Stomach smooth muscle (tissue), 2 donors: ENCODE data around the gene BASP1.

Experiments used
- H3K27ac ChIP-seq: one replicate; pipeline ENCODE4 v1.7.0; 2013; ENCODE audit warnings: mild to moderate bottlenecking, low read length, inconsistent platforms
- H3K27me3 ChIP-seq, 2 donors: one replicate each; pipeline ENCODE4 v1.7.0; 2013; ENCODE audit warnings: low read length in 2 of 2; ENCODE audit not compliant: insufficient read depth in 2 of 2, control insufficient read depth in 1 of 2
- H3K36me3 ChIP-seq, 2 donors: one replicate each; pipeline ENCODE4 v1.7.0; 2013; ENCODE audit warnings: low read length in 2 of 2; ENCODE audit not compliant: control insufficient read depth in 2 of 2, insufficient read depth in 2 of 2
- H3K4me1 ChIP-seq: one replicate; pipeline ENCODE4 v1.7.0; 2013; ENCODE audit warnings: low read length; ENCODE audit not compliant: control insufficient read depth, insufficient read depth
- H3K4me3 ChIP-seq, 2 donors: one replicate each; pipeline ENCODE4 v1.7.0; 2013; ENCODE audit warnings: low read length in 2 of 2
- H3K9ac ChIP-seq, 2 donors: one replicate each; pipeline ENCODE4 v1.7.0; 2013; ENCODE audit warnings: low read length in 2 of 2, mild to moderate bottlenecking in 1 of 2
- H3K9me3 ChIP-seq, 2 donors: one replicate each; pipeline ENCODE4 v1.7.0; 2013; ENCODE audit warnings: low read length in 2 of 2; ENCODE audit not compliant: control insufficient read depth in 2 of 2
- donor health status: healthy.
- donor health status: Pancreatic carcinoma.

The BASP1 gene

DNA sequence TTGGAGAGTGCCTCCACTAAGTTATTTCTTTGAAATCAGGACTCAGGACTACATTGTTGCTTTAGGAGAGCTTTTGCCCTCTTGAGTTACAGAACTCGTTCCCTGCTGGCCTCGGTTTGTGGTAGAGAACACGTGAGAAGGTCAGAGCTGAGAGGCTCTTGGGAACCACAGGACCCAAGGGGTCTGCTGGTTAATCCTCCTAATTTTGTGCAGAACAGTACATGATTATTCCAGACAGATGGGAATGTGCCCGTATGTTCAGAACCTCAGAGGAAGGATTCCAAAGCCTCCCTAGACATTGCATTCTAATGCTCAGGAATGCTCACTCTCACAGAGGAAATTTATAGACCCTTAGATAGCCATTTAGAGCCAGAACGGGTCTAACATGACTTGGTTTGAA lies 25.2 kb upstream of the BASP1 start:
- Histone ChIP-seq H3K36me3 (no peaks in the 10 kb centered on the region), H3K9me3 (no peaks in the 10 kb centered on the region), H3K27me3 (peaks cover 0 to 2% of the 10 kb centered on the region in 2 donors), H3K4me3 (no peak overlapping the region), H3K27ac (no peak overlapping the region), H3K4me1 (peaks cover 3% of the 10 kb centered on the region), H3K9ac (no peak overlapping the region)

DNA sequence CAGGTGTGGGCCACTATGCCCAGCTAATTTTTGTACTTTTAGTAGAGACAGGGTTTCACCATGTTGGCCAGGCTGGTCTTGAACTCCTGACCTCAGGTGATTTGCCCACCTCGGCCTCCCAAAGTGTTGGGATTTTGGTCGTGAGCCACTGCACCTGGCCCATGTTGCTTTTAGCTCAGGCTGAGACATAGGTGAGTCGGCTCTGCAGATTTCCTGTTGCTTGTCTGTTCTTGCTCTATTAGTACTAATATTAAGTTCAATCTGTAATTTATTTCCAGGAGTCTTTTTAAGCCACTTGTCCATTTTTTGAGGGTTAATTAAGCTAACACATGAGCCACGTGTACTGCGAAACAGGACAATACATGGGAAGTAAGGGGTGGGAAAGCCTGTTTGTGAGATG lies 21.4 kb upstream of the BASP1 start:
- Histone ChIP-seq H3K4me3 (no peak overlapping the region), H3K27ac (no peak overlapping the region), H3K9me3 (peaks cover 0 to 3% of the 10 kb centered on the region in 2 donors), H3K27me3 (peaks cover 0 to 2% of the 10 kb centered on the region in 2 donors), H3K9ac (no peak overlapping the region), H3K36me3 (no peaks in the 10 kb centered on the region), H3K4me1 (no peaks in the 10 kb centered on the region)

DNA sequence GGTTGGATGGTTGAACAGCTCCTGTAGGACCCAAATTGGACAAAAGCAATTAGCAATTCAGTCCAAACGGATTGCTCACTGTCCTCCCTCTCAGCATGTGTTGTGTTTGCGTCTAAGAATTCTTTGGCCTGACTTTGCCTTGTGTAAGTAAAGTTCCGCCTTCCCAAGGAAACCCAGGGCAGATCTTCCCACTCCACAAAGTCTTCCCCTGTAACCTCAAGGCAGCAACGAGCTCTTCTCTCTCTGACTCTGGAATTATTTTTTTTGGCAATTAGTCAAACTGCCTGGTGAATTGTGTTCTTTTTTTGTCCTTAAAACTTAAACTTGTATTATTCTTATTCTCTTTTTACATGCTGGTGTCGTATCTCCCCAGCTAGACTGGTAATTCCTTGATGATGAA lies 20.7 kb upstream of the BASP1 start:
- no peaks in the 10 kb centered on the region for H3K36me3 ChIP-seq
- H3K27ac ChIP-seq: no peak overlapping the region
- H3K27me3 ChIP-seq: peaks cover 0 to 2% of the 10 kb centered on the region in 2 donors
- H3K9ac ChIP-seq: no peak overlapping the region
- no peak overlapping the region for H3K4me3 ChIP-seq
- H3K9me3 ChIP-seq: peaks cover 0 to 3% of the 10 kb centered on the region in 2 donors
- no peaks in the 10 kb centered on the region for H3K4me1 ChIP-seq

DNA sequence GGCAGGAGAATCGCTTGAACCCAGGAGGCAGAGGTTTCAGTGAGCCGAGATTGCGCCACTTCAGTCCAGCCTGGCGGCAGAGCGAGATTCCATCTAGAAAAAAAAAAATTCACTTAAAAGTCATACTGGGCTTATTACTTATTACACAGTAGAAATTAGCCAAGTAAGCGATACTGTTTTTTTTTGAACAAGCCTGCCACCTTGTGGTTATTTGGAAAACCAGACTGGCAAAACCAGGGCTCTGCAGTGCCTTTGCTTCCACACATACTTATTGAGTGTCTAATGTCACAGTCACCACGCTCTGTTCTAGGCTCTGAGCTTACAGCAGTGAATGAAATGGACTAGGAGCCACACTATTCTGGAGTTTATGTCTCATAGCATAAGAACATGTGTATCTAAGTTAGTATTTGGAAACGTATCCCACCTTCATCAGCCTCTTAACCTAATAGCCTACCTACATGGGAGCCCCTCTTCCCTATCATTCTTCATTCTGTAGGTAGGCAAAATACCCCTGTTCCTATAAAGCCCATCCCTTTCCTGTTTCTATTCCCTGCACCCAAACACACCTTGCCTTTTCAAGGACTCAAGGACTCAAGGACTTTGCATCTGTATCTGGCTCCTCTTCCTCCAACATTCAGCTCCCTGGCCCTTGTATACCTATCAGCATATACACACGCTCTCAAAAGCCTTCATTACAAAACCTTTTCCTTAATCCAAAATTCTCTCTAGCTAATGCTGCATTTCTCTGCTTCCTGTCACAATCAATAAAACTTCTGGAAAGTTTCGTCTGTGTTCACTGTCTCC lies 13.9 kb upstream of the BASP1 start:
- H3K9ac ChIP-seq: no peak overlapping the region
- H3K36me3 ChIP-seq: no peaks in the 10 kb centered on the region
- peaks cover 0 to 3% of the 10 kb centered on the region in 2 donors for H3K27me3 ChIP-seq
- H3K4me1 ChIP-seq: no peaks in the 10 kb centered on the region
- H3K27ac ChIP-seq: no peak overlapping the region
- no peaks in the 10 kb centered on the region for H3K9me3 ChIP-seq
- no peak overlapping the region for H3K4me3 ChIP-seq

DNA sequence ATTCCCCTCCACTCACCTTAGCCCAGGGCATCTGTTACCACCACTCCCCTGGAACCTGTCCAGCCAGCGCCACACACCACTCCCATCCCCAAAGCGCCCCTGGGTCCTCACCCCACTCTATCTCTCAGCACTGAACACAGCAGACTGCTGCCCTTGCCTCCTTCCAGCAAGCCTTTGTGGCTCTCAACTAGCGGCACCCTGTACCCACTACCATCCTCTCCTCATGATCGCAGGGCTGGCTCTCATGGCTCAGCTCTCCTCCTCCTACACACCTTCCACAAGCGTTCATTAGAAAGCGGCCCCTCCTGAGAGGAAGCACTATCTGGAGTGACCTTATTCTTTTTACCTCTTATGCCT lies 13.3 kb upstream of the BASP1 start:
- no peaks in the 10 kb centered on the region for H3K36me3 ChIP-seq
- no peak overlapping the region for H3K9ac ChIP-seq
- no peak overlapping the region for H3K27ac ChIP-seq
- no peak overlapping the region for H3K4me3 ChIP-seq
- H3K4me1 ChIP-seq: no peaks in the 10 kb centered on the region
- no peaks in the 10 kb centered on the region for H3K9me3 ChIP-seq
- peaks cover 0 to 3% of the 10 kb centered on the region in 2 donors for H3K27me3 ChIP-seq

DNA sequence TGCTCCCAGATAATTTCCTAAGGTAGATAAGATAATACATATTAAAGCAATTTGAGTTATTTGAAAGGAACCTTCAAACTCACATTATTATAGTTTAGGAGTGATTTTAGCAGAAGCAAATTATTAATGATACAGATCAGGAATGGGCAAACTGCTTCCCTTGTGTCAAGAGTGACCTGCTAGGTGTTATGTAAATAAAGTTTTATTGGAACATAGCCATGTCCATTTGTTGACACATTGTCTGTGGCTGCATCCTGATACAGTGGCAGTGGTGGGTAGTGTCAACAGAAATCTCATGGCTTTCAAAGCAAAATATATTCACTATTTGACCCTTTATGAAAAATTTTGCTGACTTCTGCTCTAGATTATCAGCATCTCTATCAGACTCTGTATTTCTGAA lies 11.4 kb upstream of the BASP1 start:
- no peaks in the 10 kb centered on the region for H3K4me1 ChIP-seq
- H3K4me3 ChIP-seq: no peak overlapping the region
- peaks cover 0 to 3% of the 10 kb centered on the region in 2 donors for H3K27me3 ChIP-seq
- H3K9me3 ChIP-seq: no peaks in the 10 kb centered on the region
- H3K27ac ChIP-seq: no peak overlapping the region
- H3K9ac ChIP-seq: no peak overlapping the region
- H3K36me3 ChIP-seq: no peaks in the 10 kb centered on the region

DNA sequence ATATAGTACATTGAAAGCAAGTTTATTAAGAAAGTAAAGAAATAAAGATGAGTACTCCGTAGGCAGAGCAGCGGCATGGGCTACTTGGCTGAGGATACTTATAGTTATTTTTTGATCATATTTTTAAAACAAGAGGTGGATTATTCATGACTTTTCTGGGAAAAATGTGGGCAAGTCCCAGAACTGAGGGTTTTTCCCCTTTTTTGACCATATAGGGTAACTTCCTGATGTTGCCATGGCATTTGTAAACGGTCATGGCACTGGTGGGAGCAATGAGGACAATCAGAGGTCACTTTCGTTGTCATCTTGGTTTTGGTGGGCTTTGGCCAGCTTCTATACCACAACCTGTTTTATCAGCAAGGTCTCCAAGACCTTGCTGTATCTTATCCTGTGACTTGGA lies 5.2 kb upstream of the BASP1 start:
- peaks cover 6 to 12% of the 10 kb centered on the region in 2 donors for H3K27me3 ChIP-seq
- no peak overlapping the region for H3K4me3 ChIP-seq
- no peak overlapping the region for H3K27ac ChIP-seq
- H3K4me1 ChIP-seq: peaks cover 6% of the 10 kb centered on the region
- H3K9ac ChIP-seq: no peak overlapping the region
- H3K9me3 ChIP-seq: no peaks in the 10 kb centered on the region
- no peaks in the 10 kb centered on the region for H3K36me3 ChIP-seq

DNA sequence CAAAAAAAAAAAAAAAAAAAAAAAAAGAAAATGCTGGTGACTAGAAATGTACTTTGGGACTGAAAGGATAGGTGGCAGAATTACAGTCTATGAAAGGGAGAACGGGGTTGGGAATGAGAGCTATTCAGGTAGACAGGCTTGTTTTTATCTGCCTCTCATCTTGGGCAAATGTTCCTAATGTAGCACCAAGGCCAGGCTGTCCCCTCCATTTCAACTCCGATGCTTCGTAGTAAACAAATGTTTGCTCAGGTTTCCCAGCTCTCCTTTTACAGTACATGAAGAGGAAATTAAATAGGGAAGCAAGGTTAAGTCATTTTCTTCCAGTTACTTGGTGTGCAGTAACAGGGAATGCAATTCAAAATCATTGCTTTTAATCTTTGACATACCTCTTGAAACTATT lies 4.4 kb upstream of the BASP1 start:
- Histone ChIP-seq H3K27ac (no peak overlapping the region), H3K9ac (no peak overlapping the region), H3K4me3 (no peak overlapping the region), H3K27me3 (peaks cover 6 to 15% of the 10 kb centered on the region in 2 donors), H3K4me1 (peaks cover 6% of the 10 kb centered on the region), H3K36me3 (no peaks in the 10 kb centered on the region), H3K9me3 (no peaks in the 10 kb centered on the region)

DNA sequence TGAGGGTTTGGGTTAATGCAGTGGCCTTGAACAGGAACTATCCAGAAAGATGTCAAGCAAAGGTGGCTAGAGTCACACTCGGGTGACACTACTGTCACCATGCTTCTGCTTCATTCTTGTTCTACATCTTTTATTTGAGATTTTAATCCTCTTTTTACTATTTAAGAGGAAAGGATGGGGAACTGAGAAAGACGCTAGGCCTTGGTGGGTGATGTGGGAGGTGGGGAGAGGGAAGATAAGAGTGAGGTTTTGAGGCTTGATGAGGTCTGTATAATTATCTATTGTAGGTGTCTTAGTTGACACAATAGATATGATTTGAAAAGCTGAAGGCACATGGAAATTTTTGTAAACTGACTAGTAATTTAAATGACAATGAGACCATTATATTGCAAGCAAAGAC lies 3.5 kb upstream of the BASP1 start:
- no peak overlapping the region for H3K9ac ChIP-seq
- peaks cover 13% of the 10 kb centered on the region for H3K4me1 ChIP-seq

DNA sequence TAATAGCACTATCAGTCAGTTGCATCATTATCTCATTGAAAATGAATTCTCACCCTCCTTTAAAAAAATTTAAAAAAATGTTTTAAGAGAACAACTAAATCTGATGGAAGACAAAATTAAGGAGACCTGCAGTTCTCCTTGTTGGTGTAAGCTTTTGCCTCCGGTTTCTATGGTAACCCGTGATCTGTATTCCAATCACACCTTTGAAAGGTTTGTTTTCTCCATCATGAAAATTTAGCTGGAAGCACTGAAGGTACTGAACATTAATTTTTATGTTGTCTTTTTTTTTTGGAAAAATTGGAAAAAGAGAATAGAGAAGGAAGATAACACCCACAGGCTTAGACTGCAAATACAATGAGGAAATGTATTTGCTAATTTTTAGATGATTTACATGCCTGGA lies 2.5 kb upstream of the BASP1 start:
- Histone ChIP-seq H3K27ac (no peak overlapping the region), H3K4me1 (peaks cover 16% of the 10 kb centered on the region), H3K9me3 (no peaks in the 10 kb centered on the region), H3K36me3 (no peaks in the 10 kb centered on the region), H3K9ac (no peak overlapping the region), H3K4me3 (no peak overlapping the region), H3K27me3 (peaks cover 15 to 30% of the 10 kb centered on the region in 2 donors)

More for the DNA sequence above, 3.5 kb upstream of the BASP1 start:
- Histone ChIP-seq H3K4me3 (no peak overlapping the region), H3K9me3 (no peaks in the 10 kb centered on the region), H3K27ac (no peak overlapping the region), H3K27me3 (peaks cover 11 to 23% of the 10 kb centered on the region in 2 donors), H3K36me3 (no peaks in the 10 kb centered on the region)

DNA sequence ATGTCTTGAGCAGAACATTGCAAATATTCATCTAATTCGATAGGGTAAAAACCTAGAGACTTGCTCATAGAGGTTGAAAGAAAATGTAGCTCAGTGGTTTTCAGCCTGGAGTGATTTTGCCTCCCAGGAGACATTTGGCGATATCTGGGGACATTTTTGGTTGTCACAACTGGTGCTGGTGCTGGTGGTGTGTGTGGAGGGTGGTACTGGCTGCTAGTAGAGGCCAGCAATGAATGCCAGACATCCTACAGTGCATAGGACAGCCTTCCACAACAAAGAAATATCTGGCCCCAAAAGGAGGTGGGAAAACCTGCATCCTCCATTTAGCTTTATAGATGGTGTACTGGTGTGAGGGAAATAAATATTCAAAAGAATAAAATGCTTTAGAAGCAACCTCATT lies 2.1 kb upstream of the BASP1 start:
- Histone ChIP-seq H3K9me3 (no peaks in the 10 kb centered on the region), H3K27ac (no peak overlapping the region), H3K9ac (no peak overlapping the region), H3K27me3 (peaks cover 16 to 30% of the 10 kb centered on the region in 2 donors), H3K4me3 (no peak overlapping the region), H3K36me3 (no peaks in the 10 kb centered on the region), H3K4me1 (peaks cover 16% of the 10 kb centered on the region)
